Stimulated activated effector memory CD8-positive, alpha-beta T cell treated with anti-CD3 and anti-CD28 coated beads, Interleukin-12 subunit alpha, Interleukin-12 subunit beta, amount 100 ng/mL, for 72 hours (primary cell): Measurements from ENCODE around the gene PRRX1.
A peak's percentile ranks its signal among the peaks of the same experiment; 100 is the strongest.

Experiments
- ATAC-seq: fragments of 150-1000 bp; cut with Tn5 transposase; 2 replicates; pipeline ENCODE4 v1.10.0; 2021
- DNase-seq, 2 donors: peaks; one replicate each; pipeline ENCODE4 v3.0.0; 2021 to 2022; ENCODE audit warnings: low spot score in 2 of 2
- H3K27ac Mint-ChIP-seq: one replicate; pipeline ENCODE4 v1.8.0; 2022; ENCODE audit warnings: mild to moderate bottlenecking, mixed read lengths
- H3K36me3 Mint-ChIP-seq: one replicate; pipeline ENCODE4 v1.8.0; 2022; ENCODE audit warnings: mild to moderate bottlenecking, mixed read lengths
- H3K4me1 Mint-ChIP-seq: one replicate; pipeline ENCODE4 v1.8.0; 2022; ENCODE audit warnings: mixed read lengths
- H3K4me3 Mint-ChIP-seq: one replicate; pipeline ENCODE4 v1.8.0; 2022; ENCODE audit warnings: mild to moderate bottlenecking, mixed read lengths
- H3K9me3 Mint-ChIP-seq: one replicate; pipeline ENCODE4 v1.8.0; 2022; ENCODE audit warnings: mixed read lengths

PRRX1 gene

DNA sequence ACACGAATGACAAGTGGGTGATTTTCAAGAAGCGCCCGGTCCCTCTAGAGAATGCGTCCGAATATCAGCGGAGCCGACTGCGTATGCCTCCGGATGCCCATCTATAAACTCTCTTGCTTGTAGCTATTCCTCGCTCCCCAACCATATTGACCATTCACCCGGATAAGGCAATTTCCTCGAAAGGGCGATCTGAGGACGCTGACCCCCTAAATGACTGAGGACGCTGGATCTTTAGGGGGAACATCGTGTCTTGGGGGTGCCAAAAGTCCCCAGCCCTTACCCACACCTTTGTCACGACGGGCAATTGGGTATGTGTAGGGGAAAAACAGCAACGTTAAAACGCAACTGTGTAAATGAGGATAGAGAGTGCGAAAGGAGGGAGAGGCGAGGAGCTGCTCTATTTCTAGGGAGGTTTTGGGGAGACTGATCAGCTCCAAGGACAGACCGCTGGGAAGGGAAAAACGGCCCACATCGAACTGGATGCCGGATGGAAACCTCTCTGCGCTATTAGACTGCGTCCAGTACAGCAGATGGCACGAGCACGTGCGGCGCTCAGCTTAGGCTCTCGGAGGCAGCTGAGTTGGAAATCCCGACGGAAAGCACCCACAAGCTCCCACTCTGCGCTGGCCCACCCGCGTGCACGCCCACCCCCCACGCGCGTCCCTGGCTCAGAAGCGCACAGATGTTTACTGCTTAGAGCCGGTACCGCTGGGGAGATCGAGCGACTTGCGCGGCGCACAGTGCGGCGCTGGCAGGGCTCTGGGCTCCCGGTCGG, 2.9 kb upstream of the PRRX1 start:
- Mint-ChIP-seq H3K36me3 (no peaks in the 10 kb centered on the region), H3K4me3 (no peak overlapping the region), H3K9me3 (no peaks in the 10 kb centered on the region), H3K4me1 (peaks cover 7% of the 10 kb centered on the region), H3K27ac (no peak overlapping the region)
- ATAC-seq (no peak), DNase-seq (no peak)

DNA sequence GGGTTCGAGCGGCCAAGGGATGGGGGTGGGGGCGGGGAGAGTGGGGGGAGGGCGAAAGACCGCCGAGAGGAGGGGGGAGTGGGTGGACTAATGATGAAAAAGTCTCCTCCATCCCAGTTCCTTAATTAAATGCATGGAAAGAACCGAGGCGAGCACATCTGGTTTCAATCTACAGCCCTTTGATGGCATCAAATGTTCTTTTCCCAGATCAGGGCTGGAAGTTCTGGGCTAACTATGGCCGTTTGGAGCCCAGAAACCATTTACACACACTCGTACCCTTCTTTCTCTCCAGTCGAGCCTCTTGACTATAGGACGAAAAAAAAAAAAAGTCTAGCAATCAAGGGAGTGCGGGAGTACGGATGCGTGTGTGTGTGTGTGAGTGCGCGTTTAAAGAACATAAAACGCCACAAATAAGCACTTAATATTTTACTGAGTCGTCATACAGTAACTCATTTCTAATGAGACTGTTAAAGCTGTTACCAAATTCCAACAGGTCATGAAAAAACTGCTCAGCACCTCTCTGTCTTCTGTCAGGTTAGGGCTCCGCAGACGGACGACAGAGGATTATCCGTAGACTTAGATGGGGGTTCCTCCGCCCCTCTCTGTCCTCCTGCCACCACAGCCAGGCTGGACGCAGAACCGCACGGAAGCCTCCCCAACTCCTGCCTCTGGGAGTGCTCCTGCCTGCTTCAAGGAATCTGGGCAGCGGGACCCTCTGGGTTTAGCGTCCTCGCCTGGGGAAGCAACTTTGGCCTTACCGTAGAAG, 2.1 kb upstream of the PRRX1 start:
- Mint-ChIP-seq H3K9me3 (no peaks in the 10 kb centered on the region), H3K4me1 (peaks cover 13% of the 10 kb centered on the region), H3K36me3 (no peaks in the 10 kb centered on the region), H3K27ac (no peak overlapping the region), H3K4me3 (no peak overlapping the region)
- DNase-seq, result no peak
- no peak for ATAC-seq

DNA sequence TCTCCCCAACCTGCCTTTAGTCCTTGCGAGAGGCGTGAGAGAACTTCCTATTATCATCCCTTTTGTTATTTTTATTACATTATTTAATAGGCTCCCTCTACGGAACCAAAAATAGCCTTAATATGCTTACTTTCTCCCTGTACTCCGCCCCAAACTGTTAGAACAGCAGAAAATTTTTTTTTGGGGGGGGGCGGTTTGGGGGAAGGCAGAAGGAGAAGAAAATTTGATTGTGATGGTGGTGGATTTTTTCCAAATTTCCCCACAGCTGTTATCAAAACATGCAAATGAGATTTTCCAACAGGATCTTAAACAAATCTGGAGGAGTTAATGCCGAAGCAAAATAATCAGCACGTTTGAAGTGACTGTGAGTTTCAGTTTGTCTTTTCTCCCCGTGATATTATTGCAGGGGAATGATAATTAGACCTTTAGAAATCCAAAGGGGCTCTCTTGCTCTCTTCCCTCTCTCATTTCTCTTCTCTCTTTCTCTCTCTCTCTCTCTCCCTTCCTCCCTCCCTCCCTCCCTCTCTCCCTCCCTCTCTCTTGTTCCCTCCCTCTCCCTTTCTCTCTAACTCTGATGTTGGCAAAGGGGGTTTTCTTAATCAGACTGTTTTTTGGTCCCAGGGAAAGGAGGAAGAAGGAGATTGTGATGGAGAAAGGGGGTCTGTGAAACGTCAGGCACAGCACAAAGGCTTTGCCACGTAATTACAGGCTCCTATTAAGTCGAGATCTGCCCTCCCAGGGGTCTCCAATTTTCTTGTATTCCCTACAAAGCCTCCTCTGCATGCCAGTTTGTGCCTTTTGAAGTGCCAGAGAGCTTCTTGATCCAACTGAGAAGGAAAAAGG, 1.1 kb upstream of the PRRX1 start:
- no peaks in the 10 kb centered on the region for H3K9me3 Mint-ChIP-seq
- peaks cover 20% of the 10 kb centered on the region for H3K4me1 Mint-ChIP-seq
- ATAC-seq (no peak), DNase-seq (no peak)
- H3K4me3 Mint-ChIP-seq, result no peak overlapping the region
- H3K27ac Mint-ChIP-seq, result no peak overlapping the region
- no peaks in the 10 kb centered on the region for H3K36me3 Mint-ChIP-seq

DNA sequence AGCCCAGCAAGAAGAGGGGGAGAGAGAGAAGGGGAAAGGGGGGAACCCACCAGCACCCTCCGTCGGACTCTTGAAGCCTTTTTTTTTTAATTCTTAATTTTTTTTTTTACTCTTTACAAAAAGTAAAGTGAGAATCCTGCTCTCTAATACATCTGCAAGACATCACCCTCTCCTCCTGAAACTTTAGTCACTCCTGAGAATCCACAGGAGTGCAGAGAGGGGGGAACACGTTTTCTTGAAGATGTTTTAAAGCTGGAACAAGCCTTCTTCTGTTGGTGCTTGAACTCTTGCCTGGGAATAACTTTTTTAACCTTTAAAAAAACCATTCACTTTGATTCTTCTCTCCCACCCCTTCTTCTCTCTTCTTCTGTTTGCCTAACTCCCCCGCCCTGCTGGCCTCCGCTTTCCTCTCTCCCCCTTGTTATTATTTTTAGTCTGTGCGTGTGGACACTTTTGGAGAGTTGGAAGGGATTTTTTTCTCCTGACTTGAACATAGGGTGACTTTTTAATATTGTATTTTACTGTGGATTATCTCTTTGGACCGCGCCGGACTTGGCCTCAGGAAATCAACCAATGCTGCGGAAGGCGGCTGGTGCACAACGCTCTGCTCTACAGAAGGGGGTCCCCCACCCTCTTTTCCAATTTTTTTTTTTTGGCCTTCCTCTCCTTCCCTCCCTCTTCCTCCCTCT, 383 bp upstream of the PRRX1 start:
- no peak overlapping the region for H3K4me3 Mint-ChIP-seq
- ATAC-seq (no peak), DNase-seq (no peak)
- peaks cover 28% of the 10 kb centered on the region for H3K4me1 Mint-ChIP-seq
- H3K9me3 Mint-ChIP-seq, result no peaks in the 10 kb centered on the region
- H3K36me3 Mint-ChIP-seq, result no peaks in the 10 kb centered on the region
- H3K27ac Mint-ChIP-seq, result no peak overlapping the region

DNA sequence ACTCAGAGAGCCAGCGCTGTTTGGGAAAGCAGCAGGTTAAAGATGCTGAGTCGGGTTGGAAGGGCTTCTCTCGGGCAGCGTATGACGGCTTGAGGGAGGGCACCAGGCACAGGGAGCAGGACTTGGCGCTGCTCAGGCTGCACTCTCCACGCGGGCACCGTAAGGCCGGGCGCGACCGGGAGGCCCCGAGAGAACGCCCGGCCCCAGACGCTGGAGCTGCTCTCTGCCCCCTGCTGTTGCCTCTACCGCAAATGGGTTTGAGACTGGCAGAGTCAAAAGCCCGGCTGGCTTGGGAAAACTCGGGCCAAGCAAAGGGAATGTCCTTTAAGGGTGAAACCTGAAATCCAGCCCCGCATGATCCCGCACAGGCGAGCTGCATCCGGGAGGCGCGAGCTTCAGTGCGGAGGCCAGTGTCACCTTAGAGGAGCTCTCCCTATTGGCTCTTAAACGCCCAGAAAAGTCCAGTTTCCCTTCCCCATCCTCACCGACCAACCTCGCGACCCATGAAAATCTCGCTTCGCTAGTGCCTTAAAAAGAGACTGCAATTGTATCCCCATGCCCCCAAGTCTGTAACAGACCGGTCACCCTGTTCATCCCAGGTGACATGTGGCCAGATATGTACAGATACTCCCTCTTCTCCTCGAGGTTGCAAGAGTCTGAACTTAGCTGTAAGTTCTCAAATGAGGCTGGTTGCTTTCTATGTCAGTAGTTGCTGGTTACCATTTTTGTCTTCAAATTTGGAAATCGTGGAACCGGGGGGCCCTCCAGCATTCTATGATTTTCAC, 1.1 kb downstream of the PRRX1 start:
- Mint-ChIP-seq H3K27ac (no peak overlapping the region), H3K36me3 (no peaks in the 10 kb centered on the region), H3K4me3 (peak overlapping the region; percentile 33), H3K4me1 (peaks cover 28% of the 10 kb centered on the region), H3K9me3 (no peaks in the 10 kb centered on the region)
- ATAC-seq (peak; percentile 47), DNase-seq (no peak)

- H3K9me3 Mint-ChIP-seq, result no peaks in the 10 kb centered on the region
- no peak for ATAC-seq
- no peak for DNase-seq
- no peaks in the 10 kb centered on the region for H3K36me3 Mint-ChIP-seq
- peaks cover 28% of the 10 kb centered on the region for H3K4me1 Mint-ChIP-seq
- no peak overlapping the region for H3K4me3 Mint-ChIP-seq
- H3K27ac Mint-ChIP-seq, result no peak overlapping the region
These were observed 1.7 kb downstream of the PRRX1 start for GRCh38 chr1:170665629-170666028.

DNA sequence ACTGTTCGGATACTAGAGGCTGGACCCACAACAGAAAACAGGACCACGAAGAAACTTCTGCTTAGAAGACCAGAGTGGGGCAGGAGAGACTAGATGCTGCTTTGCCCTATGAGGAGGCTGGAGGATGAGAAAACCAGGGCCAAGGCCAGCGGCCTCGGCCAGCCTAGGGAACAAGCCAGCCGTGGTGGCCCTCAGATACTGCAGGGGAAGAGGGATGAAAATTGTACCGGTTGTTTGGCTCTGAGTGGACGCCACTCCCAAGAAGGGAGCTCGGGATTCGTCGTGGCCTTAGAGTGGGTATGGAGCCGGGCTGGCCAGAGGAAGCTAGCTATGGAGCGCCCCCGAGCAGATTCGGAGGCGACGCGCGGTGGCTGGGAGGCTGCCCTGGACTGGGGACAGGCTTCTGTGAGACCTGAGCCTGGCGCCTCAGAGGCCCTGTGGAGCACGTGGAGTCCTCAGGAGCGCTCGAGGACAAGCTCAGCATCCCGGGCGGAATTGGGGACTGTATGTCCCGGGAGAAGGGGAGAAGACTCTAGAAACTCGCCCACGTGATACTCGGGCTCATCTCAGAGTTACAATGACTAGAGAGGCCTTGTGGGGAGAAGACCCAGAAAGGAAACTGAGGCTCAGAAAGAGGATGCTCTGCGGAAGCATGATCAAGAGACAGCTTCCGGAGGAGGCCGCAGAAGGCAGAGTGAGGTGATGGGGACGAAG, 2.8 kb downstream of the PRRX1 start:
- no peak overlapping the region for H3K4me3 Mint-ChIP-seq
- H3K9me3 Mint-ChIP-seq, result no peaks in the 10 kb centered on the region
- peaks cover 21% of the 10 kb centered on the region for H3K4me1 Mint-ChIP-seq
- no peak for DNase-seq
- no peak overlapping the region for H3K27ac Mint-ChIP-seq
- no peak for ATAC-seq
- H3K36me3 Mint-ChIP-seq, result no peaks in the 10 kb centered on the region

DNA sequence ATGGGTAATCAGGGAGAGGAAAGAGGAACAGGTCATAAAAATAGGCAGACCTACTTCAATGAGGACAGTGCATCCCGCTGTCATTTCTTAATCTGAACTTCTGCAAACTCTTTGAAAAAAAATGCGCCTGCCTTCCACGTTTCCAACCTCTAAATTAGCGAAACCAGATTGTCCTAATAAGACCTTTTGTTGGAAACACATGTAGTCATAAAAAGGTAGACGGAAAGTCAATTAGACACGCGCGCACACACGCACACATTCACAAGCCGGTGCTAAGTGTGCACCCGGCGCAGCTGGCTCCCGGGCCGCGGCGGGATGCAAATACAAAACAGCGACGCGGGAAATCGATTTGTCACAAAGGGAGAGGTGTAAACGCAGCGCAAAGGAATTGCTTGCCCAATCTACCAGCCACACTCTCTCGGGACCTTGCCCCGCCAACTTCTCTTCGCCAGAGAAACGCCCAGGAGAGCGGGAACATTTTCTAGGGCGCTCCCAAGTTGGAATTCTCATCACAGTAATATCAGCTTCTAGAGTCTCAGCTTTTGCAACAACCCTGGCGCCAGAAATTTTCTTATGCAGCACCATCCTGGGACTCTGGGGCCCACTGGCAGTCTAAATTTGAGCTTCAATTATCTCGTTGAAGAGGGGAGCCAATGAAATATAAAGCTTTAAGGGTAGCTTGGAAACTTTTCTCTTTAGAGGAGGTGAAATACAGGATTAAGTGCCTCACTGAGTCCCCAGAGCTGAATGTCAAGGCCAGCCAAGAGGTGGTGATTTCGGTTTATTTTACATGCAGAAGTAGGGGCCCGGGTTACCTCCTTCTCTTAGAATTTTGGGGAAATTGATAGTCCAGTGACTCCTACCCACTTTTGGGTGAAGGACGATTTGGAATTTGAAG, 4.5 kb downstream of the PRRX1 start:
- Mint-ChIP-seq H3K4me1 (peaks cover 21% of the 10 kb centered on the region), H3K4me3 (peak overlapping the region; percentile 14), H3K9me3 (no peaks in the 10 kb centered on the region), H3K36me3 (no peaks in the 10 kb centered on the region), H3K27ac (no peak overlapping the region)
- no peak for ATAC-seq
- DNase-seq, result no peak

- DNase-seq (no peak), ATAC-seq (no peak)
- H3K4me3 Mint-ChIP-seq, result no peak overlapping the region
- H3K4me1 Mint-ChIP-seq, result peaks cover 21% of the 10 kb centered on the region
- no peak overlapping the region for H3K27ac Mint-ChIP-seq
- H3K36me3 Mint-ChIP-seq, result no peaks in the 10 kb centered on the region
- H3K9me3 Mint-ChIP-seq, result no peaks in the 10 kb centered on the region
These were observed 5.1 kb downstream of the PRRX1 start for GRCh38 chr1:170669107-170669445.

DNA sequence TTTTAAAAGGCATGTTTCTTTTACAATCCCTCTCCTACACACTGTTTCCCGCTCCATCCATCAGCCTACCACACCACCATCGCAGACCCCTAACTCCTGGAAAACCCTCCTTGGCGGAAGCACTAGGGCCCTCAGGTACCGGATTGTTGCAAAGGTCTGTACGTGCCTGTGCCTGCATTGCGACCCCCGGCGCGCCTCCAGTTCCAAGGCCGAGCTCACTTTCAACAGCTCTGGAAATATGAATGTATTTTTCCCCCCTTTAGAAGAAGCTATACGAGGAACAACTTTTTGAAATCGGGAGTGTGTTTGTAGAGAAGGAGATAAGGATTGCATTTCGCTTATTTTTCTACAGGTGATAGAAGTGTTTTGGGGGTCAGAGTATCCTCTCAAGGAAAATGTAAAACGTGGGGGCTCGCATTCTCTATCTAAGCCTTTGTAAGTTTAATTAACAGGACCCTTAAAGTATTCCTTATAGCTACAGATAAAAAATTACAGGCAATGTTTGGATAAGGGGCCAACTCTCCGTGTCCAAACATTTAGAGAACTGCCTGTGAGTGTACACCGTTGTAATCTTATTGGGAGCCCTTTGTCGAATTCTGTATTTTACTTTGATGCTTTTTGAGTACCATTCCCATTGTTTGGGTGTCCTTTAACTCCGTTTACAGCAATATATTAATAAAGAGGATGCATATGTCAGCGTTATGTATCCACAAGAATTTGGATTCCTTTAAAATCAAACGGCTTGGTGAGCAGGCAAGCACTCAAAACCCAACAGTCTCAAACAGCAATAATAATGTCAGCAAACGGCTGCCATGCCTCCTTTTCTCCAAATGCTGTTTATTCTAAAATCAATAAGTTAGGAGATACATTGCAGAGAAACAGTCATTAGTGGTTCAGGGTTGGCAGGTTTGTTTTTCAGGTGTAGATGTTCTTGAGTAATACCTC, 5.9 kb downstream of the PRRX1 start:
- Mint-ChIP-seq H3K4me1 (peaks cover 21% of the 10 kb centered on the region), H3K36me3 (no peaks in the 10 kb centered on the region), H3K9me3 (no peaks in the 10 kb centered on the region), H3K27ac (no peak overlapping the region), H3K4me3 (no peak overlapping the region)
- ATAC-seq (no peak), DNase-seq (no peak)

DNA sequence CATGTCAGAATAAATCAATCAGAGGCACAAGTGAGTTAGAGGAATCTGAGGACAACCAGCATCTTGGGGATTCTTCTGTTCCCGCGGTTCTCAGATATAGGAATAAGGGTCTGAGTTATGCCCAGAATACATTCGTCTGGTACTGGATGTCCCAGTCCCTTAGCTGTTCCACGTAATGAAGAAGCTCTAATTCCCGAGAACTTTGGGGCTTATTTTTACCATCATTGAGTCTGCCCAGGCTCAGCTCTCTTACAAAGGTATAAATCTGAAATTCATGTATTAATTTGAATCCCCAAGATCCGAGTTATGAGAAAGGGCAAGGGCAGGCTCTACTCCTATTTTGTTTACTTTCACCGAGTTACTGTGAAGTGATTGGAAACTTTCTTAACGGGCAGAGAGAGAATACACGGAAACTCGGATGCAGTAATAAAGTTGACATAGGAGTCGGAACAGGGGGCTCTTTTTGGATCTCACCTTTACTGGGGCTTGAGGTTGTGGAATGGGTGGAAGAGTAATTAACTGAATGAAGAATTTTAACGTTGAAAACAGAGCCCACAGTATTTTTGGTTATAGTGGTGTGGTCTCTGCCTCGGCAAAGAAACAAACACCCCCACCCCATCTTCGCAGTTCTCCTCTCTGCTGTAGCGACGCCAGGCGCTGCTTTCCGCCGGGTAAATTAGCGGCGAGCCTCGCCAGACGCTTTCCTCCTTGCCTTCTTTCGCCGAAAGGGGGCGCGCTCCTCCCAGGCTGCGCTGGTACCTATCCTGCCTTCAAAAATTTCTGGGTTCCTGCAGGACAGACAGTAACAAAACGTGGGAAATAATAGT, 7.1 kb downstream of the PRRX1 start:
- peak; percentile 24 to 59 for DNase-seq
- no peaks in the 10 kb centered on the region for H3K9me3 Mint-ChIP-seq
- H3K4me3 Mint-ChIP-seq, result no peak overlapping the region
- H3K4me1 Mint-ChIP-seq, result peaks cover 21% of the 10 kb centered on the region
- H3K36me3 Mint-ChIP-seq, result no peaks in the 10 kb centered on the region
- no peak for ATAC-seq
- H3K27ac Mint-ChIP-seq, result peak overlapping the region; percentile 38

DNA sequence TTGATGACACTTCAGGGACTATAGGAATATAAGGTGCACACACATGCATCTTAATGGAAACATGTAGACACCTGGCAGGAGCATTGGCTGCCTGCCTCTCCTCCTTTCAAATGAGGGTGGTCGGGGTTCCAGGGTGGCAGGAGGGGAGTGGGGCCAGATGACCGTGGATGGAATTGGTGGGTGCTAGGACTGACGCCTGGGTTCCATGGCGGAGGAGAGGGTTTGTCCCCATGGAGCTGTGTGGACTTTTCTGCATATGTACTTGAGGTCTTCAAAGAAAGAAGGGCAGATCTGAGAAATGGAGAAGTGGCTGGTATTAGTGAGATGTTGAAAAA, 7.7 kb downstream of the PRRX1 start:
- ATAC-seq, result no peak

More for the DNA sequence above, 7.7 kb downstream of the PRRX1 start:
- no peaks in the 10 kb centered on the region for H3K36me3 Mint-ChIP-seq
- peaks cover 18% of the 10 kb centered on the region for H3K4me1 Mint-ChIP-seq
- no peak overlapping the region for H3K4me3 Mint-ChIP-seq
- no peak for DNase-seq
- H3K9me3 Mint-ChIP-seq, result no peaks in the 10 kb centered on the region
- H3K27ac Mint-ChIP-seq, result peak overlapping the region; percentile 38
